Stimulated activated CD8-positive, alpha-beta memory T cell treated with anti-CD3 and anti-CD28 coated beads, Interleukin-2, amount 100 ng/mL, for 1 hour (primary cell): ENCODE data around the gene CFAP92.
A peak's percentile ranks its signal among the peaks of the same experiment; 100 is the strongest.
"Not testable (repeated sequence)": the region's sequence is repeated elsewhere in the genome, so short reads cannot be mapped to it uniquely, and the experiment has no call there.

ENCODE experiments used
- DNase-seq, 2 donors: peaks; one replicate each; pipeline ENCODE4 v3.0.0-alpha.2; 2020; ENCODE audit warnings: low read depth in 2 of 2

The CFAP92 gene

DNA sequence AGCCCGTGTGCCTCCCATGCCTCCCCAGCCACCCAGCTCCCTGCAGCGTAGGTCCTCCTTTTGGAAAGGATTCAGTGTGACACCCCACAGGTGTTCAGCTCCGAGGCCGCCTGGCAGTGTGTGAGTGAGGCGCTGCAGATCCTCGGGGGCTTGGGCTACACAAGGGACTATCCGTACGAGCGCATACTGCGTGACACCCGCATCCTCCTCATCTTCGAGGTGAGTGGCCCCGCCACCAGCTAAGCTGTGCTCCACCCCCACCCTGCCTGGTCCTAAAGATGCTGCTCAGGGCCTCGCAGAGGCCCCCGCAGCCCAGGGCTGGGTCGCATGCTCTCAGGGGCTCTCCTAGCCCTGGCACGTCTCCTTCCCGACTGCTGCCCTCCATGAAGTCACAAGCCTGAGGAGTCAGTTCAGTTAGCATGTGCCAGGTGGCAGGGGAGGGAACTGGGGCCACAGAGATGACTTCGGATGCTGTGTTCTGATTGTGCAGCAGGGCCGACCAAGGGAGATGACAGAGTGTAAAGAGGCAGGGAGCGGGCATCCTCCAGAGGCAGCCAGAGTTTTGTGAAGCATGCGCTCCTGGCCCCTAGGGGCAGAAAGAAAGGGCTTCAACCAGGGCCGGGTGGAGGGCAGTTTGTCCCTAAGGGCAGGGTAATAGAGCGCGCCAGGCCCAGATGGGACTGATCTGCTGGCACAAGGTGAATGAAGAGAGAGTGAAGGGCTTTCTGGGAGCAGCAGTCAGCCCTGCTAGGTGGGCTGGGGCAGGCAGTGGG is 87.7 kb downstream of the CFAP92 start:
- no peak for DNase-seq

GRCh38 chr3:128903501-128903900 is 90.4 kb downstream of the CFAP92 start:
- no peak for DNase-seq

DNA sequence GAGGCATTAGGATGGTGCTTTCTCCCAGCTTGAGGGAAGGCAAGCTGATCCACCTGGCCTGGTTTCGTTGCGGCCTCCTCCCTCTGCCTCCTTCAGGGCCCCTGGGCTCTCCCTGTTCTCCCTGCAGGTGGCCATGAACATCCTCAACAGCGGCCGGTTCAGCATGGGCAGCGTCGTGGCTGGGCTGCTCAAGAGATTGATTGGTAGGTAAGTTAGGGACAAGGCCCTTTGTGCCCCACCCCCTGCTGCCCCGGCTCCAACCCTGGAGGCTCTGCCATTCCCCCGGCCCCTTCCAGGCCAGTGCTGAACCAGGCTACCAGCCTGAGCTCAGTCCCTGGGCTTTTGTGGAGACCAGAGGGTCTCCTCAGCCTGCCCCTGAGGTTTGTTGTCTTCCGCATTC is 91.5 kb downstream of the CFAP92 start:
- no peak for DNase-seq

DNA sequence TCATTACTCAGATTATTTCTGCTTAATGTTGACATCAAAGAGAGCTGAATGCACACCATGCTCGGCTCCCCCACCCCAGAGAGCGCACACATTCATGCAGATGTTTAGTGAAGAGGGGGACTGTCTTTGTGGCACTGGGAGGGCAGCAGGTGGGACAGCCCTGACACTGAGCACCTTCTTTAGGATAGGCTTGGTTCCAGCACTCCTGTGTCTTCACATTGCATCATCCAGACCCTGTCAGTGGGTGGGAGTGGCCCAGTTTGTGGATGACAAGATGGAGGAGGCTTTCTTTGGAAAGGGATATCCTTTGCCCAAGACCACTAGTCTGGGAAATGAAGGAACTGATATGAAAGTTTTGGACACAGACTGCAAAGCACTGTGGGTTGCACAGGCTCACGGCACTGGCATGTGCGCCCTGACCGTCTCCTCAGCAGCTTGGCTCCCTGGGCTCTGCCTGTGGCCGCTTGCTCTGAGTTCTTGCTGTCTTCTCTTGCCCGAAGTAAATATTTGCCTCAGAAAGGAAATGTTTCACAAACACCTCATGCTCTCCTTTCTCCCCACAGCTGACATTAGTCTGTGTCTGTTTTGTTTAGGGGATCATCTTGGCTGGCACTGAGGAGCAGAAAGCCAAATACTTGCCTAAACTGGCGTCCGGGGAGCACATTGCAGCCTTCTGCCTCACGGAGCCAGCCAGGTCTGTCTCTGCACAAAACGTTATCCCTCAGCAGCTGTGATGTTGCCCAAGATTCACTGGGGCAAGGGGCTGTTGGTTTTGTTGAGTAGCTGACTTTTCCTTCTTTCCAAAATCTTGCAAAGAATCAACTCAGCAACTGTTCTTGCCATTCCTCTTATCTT is 97.8 kb downstream of the CFAP92 start:
- no peak for DNase-seq

DNA sequence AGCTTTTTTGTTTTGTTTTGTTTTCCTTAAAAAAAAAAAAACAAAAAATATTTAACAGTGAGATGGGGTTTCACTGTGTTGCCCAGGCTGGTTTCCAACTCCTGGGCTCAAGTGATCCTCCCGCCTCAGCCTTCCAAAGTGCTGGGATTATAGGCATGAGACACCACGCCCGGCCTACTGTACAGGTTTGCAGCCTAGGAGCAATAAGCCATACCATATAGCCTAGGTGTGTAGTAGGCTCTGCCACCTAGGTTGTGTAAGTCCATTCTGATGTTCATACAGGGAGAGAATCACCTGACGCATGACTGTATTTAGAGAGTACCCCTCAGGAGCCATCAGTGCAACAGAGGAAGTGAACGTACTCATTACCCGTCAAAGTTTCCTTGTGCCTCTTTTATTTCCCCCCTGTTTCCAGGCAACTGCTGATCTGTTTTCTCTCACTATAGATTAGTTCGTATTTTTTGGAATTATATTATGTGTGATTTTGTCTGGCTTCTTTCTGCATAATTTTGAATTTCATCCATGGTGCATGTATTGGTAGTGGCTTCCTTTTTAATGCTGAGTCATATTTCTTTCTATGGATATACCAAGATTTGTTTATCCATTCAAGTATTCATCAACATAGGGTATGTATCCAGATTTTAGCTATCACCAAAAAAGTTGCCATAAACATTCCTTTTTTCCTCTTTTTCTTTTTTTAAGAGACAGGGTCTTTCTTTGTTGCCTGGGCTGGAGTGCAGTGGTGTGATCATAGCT is 104.6 kb downstream of the CFAP92 start:
- no peak for DNase-seq

DNA sequence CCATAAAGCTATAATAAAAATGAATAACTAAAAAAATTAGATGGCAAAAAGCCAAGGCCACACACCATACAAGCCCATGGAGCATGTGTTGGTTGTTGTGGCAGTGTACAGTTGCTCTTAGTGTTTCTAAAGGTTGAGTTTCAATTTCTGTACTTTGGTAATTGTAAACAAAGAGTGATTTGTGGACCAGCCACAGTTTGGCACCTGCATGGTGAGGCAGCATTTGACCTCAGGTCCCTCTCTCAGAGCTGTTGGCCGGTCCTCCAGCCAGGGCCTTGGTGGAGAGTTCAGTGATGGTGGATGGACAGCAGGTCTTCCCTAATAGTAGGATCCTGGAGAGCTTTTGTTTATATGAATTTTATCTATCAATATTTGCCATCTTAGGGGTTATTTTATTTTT is 108.9 kb downstream of the CFAP92 start:
- DNase-seq = no peak

- no peak for DNase-seq
Observed at GRCh38 chr3:128882719-128883118, 111.2 kb downstream of the CFAP92 start.

DNA sequence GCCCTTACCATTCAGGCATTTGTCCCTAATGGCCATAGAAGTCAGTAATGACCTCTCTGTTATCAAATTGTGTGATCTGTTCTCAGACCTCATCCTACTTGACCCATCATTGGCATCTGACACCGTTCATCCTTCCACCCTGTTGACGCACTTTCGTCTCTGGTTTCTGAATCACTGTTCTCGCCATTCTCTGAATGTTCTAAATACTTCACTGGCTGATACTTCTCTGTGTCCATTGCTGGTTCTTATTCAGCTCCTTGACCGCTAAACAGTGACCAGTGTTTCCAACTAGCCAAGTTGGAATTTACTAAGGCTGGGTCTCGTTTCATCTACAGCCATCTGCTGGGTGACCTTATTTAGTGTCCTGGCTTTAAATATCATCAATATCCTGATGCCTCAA is 112.3 kb downstream of the CFAP92 start:
- DNase-seq = no peak

- not testable (repeated sequence) for DNase-seq
Observed at GRCh38 chr3:128880455-128880854, 113.4 kb downstream of the CFAP92 start.

DNA sequence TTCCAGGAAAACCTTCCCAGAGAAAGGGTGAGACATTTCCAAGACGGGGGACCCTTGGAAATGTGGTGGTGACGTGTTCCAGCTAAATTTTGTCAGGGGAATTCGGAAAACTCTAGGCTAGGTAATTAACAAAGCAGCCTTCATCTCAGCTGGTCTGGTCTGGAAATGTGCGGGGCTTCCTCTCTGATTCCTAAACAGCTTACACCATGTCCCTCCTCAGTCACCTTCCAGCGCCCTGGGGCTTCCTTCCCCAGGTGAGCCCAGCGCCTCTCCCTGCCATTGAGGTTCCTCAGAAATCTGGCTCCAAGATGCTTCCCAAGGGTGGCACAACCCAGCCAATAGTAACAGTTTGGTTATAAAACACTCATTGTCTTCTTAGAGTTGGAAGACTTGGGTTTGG is 113.9 kb downstream of the CFAP92 start:
- DNase-seq = no peak

- DNase-seq = peak; percentile 94 to 95
Observed at GRCh38 chr3:128879125-128879969, 114.5 kb downstream of the CFAP92 start, which contains the start of gene ACAD9. ACAD9 (plus strand) TSS chr3:128879620; CDS start chr3:128879692, 72 bp downstream.

DNA sequence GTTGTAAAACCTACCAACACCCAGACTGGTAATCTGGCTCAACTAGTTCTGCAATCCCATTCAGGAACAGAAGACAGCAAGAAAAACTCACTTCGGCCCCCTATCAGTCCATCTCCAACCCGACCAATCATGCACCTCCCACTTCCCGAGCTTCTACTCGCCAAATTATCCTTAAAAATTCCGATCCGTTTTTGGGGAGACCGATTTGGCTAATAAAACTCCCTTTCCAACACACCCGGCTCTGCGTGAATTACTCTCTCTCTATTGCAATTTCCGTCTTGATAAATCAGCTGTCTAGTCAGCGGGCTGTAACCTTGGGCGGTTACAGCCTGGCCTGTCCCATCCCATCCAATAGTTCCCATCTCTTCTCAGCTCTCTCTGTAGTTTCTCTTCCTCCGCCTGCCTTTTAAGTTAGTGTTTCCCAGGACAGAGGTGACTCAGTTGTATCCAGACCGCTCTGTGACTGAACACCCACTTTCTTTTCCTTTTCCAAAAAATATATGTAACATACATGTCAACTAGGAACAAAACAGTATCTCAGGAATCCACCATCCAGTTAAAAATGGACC is 115.2 kb downstream of the CFAP92 start:
- no peak for DNase-seq

DNA sequence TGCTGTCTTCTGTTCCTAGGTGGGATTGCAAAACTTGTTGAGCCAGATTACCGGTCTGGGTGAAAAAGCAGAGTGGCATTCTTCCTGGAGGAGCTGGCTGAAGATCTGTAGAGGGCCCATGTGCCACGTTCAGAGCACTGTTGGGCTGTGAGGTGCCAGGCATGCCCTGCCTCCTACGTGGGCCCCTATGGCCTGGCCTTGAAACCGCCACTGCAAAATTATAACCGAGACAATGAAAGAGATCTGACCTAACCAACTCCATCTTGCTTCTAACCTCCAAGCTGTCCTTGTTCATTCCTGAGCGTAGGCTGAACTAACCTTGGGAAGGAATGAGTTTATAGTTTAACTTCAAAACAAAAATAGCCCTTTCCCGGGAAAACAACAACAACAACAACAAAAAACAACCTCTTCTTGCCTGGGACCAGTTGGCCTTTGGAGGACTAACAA is 115.8 kb downstream of the CFAP92 start:
- DNase-seq = no peak

GRCh38 chr3:128875556-128876120 is 118.2 kb downstream of the CFAP92 start:
- peak; percentile 14 to 29 for DNase-seq

- no peak for DNase-seq
Observed at GRCh38 chr3:128874481-128875180, 119.2 kb downstream of the CFAP92 start.

GRCh38 chr3:128873244-128874022 is 120.4 kb downstream of the CFAP92 start:
- DNase-seq = no peak

DNA sequence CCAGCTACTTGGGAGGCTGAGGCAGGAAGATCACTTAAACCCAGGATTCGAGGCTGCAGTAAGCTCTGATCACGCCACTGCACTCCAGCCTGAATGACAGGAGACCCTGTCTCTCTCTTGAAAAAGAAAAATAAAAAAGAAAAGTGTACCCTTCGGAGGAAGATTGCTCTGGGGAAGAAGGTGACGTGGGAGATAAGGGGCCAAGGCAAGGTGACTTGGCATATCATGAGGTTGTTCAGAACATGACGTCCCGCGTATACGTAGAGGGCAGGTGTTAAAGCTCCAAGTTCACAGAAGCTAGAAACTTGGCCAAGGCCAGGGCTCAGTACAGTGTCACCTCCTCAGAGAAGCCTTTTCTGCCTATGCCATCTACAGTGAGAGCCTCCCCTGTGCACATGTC is 121.1 kb downstream of the CFAP92 start:
- no peak for DNase-seq

DNA sequence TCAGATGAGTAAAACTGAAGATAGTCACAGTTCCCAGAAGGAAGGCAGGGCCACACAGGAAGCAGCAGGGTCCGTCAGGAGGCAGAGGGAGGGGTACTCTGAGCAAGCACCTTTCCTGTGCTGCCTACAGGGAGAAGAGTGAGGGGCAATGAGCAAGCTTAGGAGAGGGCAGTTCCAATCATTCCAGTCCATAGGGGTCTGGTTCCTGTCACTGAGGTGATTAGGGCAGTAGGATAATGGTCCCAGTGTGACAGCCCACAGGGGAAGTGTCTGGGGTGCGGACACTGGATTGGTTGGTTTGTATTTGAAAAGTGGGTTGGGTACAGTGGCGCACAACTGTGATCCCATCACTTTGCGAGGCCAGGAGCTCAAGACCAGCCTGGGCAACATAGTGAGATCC is 121.6 kb downstream of the CFAP92 start:
- no peak for DNase-seq

DNA sequence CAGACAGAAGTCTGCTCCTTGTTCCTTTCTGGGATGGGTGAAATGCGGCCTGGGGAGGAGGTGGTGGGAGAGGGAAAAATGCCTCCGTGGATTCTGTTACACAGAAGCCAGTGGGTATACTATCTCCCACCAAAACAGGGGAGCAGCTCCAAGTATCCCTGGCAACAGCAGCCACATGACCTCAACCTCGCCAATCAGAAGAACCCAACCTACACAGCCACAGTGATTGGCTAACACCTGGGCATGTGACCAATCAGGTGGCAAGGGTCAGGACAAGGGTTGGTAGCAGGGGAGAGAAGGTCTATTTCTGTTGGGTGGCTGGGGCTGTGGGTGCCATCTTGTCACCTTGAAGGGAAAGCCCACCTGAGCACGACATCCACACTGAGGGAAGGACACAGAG is 123.5 kb downstream of the CFAP92 start:
- DNase-seq = no peak
